ENCODE results near the gene BICD2.

Gene BICD2

DNA sequence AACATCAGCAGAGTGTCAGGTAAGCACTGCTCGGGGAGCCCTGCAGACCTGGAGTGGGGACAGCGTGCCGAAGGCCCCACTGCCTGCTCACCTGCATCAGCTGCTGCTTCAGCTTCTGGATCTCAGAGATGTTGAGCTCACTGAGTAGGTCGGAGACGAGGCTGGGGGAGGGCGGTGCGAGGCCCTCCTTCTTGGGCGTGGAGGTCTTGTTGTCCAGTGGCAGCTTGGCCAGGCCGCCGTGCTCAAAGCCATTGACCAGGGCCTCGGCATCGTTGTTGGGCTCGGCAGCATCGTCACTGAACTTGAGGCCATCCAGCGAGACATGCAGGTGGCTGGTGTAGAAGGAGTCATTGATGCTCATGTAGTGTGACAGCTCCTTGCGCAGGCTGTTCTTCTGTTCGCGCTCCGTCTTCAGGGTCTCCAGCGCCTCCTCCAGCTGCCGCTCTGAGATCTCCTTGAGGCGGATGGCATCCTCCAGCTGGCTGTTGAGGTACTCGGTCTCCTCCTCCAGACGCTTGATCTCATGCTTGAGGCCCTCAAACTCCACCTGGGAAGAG lies 44.3 kb downstream of the BICD2 start:
- TF ChIP-seq CTCF (IDR thresholded peaks at IDR 0.05; ENCODE audit: extremely low read depth, insufficient read depth, missing control alignments): no peak
- in situ Hi-C loops (cut with MboI; ENCODE audit: low pct_unique_long_range_greater_than_20kb, low sequenced_read_pairs, unreplicated experiment): no loop called here
- DNase-seq (ENCODE audit: low spot score): no peak

GRCh38 chr9:92719028-92719647 lies 45.5 kb downstream of the BICD2 start:
- TF ChIP-seq CTCF (IDR thresholded peaks at IDR 0.05; ENCODE audit: extremely low read depth, insufficient read depth, missing control alignments): no peak
- no peak for DNase-seq (ENCODE audit: low spot score)
- in situ Hi-C loops (cut with MboI; ENCODE audit: low pct_unique_long_range_greater_than_20kb, low sequenced_read_pairs, unreplicated experiment): loop anchor here (5.0 kb wide), 1 partner anchor 63 kb away; no protein-coding TSS in a partner anchor

- in situ Hi-C loops (cut with MboI; ENCODE audit: low pct_unique_long_range_greater_than_20kb, low sequenced_read_pairs, unreplicated experiment): loop anchor here (5.0 kb wide), 1 partner anchor 64 kb away; no protein-coding TSS in a partner anchor
- no peak for DNase-seq (ENCODE audit: low spot score)
- no peak for TF ChIP-seq CTCF (IDR thresholded peaks at IDR 0.05; ENCODE audit: extremely low read depth, insufficient read depth, missing control alignments)
Observed at GRCh38 chr9:92718086-92719001, 46.3 kb downstream of the BICD2 start.

DNA sequence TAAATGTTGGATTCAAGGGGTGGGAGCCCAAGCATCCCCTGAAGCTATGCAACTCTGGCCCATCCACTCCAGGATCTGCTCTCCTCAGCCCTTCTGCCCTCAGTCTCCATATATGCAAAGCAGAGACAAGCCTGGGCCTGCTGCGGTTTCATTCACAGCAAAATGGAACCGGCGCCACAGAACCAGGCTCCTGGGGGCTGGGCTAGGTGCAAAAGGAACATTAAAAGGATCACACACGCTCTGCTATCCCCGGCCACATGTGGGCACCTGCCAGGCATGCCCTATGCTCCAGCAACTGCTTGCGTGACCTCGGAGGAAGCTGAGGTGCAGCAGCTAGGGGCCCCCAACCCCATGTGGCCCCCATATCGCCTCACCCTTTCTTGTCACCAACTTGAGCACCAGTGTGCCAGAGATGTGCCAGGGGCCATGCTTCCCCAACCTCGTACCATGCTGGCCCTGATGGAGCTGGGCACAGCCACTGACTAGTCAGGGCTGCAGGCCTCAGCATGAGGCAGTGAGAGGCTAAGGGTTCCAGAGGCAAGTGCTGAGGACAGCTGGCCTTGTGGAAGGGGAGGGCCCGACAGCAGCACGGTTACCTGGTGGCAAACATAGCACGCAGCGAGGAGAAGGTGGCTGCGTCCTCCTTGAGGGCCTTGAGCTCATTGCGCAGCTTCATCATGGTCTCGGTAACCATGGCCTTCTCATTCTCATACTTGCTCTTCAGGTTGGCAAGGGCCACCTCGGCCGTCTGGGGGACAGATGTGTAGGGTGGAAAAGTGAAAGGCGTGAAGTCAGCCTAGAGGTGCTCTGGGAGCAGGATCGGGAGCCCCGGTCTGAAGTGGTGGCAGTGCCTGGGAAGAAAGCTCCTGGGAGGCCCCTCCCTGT lies 47.2 kb downstream of the BICD2 start:
- in situ Hi-C loops (cut with MboI; ENCODE audit: low pct_unique_long_range_greater_than_20kb, low sequenced_read_pairs, unreplicated experiment): loop anchor here (5.0 kb wide), 1 partner anchor 65 kb away; no protein-coding TSS in a partner anchor
- DNase-seq (ENCODE audit: low spot score): no peak
- no peak for TF ChIP-seq CTCF (IDR thresholded peaks at IDR 0.05; ENCODE audit: extremely low read depth, insufficient read depth, missing control alignments)

DNA sequence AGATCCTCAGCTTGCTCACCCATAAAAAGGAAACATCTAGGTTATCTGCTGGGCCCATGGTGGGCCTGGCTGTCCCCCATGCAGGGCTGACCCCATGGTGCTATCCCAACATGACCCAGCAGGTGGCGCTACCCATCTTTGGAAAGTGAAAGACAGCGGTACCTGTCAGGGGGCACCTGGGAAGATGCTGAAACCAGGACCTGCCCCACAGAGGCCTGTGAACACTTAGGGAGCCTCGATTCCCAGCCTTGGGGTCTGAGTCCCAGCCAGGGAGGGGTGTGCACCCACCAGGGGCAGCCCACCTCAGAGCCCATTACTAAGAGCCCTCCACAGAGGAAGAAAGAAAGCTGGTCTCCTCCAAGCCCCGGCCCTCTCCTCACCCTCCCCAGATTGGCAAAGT lies 48.1 kb downstream of the BICD2 start:
- in situ Hi-C loops (cut with MboI; ENCODE audit: low pct_unique_long_range_greater_than_20kb, low sequenced_read_pairs, unreplicated experiment): loop anchor here (5.0 kb wide), 1 partner anchor 66 kb away; no protein-coding TSS in a partner anchor
- TF ChIP-seq CTCF (IDR thresholded peaks at IDR 0.05; ENCODE audit: extremely low read depth, insufficient read depth, missing control alignments): peak; percentile 93
- DNase-seq (ENCODE audit: low spot score): peak; percentile 88

Data from GM13977 (cell line).